Hepatocyte (in vitro differentiated cells): ENCODE data around the gene FASTK.

Experiments
- EZH2 ChIP-seq: fragments of 200-600 bp; sonication (generic); IDR thresholded peaks from 2 replicates; pipeline ENCODE4 v1.6.1; 2016; ENCODE audit warnings: antibody characterized with exemption, mild to moderate bottlenecking, borderline replicate concordance
- TF ChIP-seq, protein P1 (sequence below): fragments of 200-600 bp; sonication (generic); IDR thresholded peaks from 2 replicates; pipeline ENCODE4 v1.5.1; 2016; ENCODE audit warnings: antibody characterized with exemption, mild to moderate bottlenecking; ENCODE audit not compliant: poor library complexity

DNA sequence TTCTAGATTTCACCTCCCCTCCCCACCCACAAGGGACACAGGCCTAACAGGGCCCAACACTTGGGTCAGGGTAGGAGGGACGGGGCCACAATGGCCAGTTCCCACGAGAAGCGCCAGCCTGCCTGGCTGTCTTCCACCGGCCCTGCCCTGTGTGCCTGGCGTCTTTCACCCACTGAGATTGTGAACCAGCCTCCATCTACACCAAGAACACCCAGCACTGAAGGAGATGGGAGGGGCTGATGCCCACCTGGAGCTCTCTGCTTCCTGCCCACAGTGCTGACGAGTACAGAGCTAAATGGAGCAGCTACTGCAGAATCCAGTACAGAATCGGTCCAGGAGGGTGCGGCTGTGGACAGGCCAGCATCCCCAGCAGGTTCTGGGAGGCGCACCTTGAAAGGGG, 34.6 kb downstream of the FASTK start:
- no peak for TF ChIP-seq EZH2
- TF ChIP-seq, protein P1, sequence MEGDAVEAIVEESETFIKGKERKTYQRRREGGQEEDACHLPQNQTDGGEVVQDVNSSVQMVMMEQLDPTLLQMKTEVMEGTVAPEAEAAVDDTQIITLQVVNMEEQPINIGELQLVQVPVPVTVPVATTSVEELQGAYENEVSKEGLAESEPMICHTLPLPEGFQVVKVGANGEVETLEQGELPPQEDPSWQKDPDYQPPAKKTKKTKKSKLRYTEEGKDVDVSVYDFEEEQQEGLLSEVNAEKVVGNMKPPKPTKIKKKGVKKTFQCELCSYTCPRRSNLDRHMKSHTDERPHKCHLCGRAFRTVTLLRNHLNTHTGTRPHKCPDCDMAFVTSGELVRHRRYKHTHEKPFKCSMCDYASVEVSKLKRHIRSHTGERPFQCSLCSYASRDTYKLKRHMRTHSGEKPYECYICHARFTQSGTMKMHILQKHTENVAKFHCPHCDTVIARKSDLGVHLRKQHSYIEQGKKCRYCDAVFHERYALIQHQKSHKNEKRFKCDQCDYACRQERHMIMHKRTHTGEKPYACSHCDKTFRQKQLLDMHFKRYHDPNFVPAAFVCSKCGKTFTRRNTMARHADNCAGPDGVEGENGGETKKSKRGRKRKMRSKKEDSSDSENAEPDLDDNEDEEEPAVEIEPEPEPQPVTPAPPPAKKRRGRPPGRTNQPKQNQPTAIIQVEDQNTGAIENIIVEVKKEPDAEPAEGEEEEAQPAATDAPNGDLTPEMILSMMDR = no peak
